Hepatocyte (in vitro differentiated cells): ENCODE results near the gene CHSY1. TPM values are rescaled to one million over a fixed set of nuclear protein-coding genes. Genes with fewer than 3 reads are reported as not detected.

Experiments
- DNase-seq: peaks from one replicate; pipeline ENCODE4 v3.0.0-alpha.2; 2016; ENCODE audit warnings: low spot score
- H2AFZ ChIP-seq: fragments of 200-600 bp; sonication (generic); 2 replicates; pipeline ENCODE4 v1.6.0; 2016; ENCODE audit warnings: antibody characterized with exemption, mild to moderate bottlenecking
- H3K27ac ChIP-seq: fragments of 200-600 bp; sonication (generic); 2 replicates; pipeline ENCODE4 v1.5.1; 2016; ENCODE audit warnings: mild to moderate bottlenecking
- H3K27me3 ChIP-seq: fragments of 200-600 bp; sonication (generic); 2 replicates; pipeline ENCODE4 v1.6.1; 2016
- H3K36me3 ChIP-seq: fragments of 200-600 bp; sonication (generic); replicated peaks from 2 replicates; pipeline ENCODE4 v1.5.1; 2016; ENCODE audit warnings: low read depth; ENCODE audit not compliant: insufficient read depth
- H3K4me1 ChIP-seq: fragments of 200-600 bp; sonication (generic); 2 replicates; pipeline ENCODE4 v1.5.1; 2016; ENCODE audit warnings: mild to moderate bottlenecking, moderate library complexity; ENCODE audit not compliant: insufficient read depth
- H3K4me2 ChIP-seq: fragments of 200-600 bp; sonication (generic); 2 replicates; pipeline ENCODE4 v1.6.0; 2016
- H3K4me3 ChIP-seq: fragments of 200-600 bp; sonication (generic); 2 replicates; pipeline ENCODE4 v1.5.1; 2016; ENCODE audit warnings: mild to moderate bottlenecking
- H3K79me2 ChIP-seq: fragments of 200-600 bp; sonication (generic); 2 replicates; pipeline ENCODE4 v1.6.0; 2017; ENCODE audit warnings: mild to moderate bottlenecking
- H3K9me2 ChIP-seq: fragments of 200-600 bp; sonication (generic); replicated peaks from 2 replicates; pipeline ENCODE4 v1.6.0; 2017; ENCODE audit warnings: mild to moderate bottlenecking; ENCODE audit not compliant: insufficient read depth
- H3K9me3 ChIP-seq: fragments of 200-600 bp; sonication (generic); 2 replicates; pipeline ENCODE4 v1.5.1; 2016; ENCODE audit warnings: low read depth, mild to moderate bottlenecking
- H4K20me1 ChIP-seq: fragments of 200-600 bp; sonication (generic); 2 replicates; pipeline ENCODE4 v1.6.0; 2016; ENCODE audit warnings: mild to moderate bottlenecking; ENCODE audit not compliant: insufficient read depth, poor library complexity, severe bottlenecking
- EZH2 ChIP-seq: fragments of 200-600 bp; sonication (generic); IDR thresholded peaks from 2 replicates; pipeline ENCODE4 v1.6.1; 2016; ENCODE audit warnings: antibody characterized with exemption, mild to moderate bottlenecking, borderline replicate concordance
- EZH2phosphoT487 ChIP-seq: fragments of 200-600 bp; sonication (generic); IDR thresholded peaks from one replicate; pipeline ENCODE4 v1.6.1; 2018; ENCODE audit warnings: antibody characterized with exemption, mild to moderate bottlenecking, low read depth, moderate library complexity; ENCODE audit not compliant: unreplicated experiment, severe bottlenecking
- WGBS: methylation state at CpG from one replicate; pipeline ENCODE4 v1.1.6; 2016; ENCODE audit warnings: low lambda C conversion rate; ENCODE audit errors: missing lambda C conversion rate; 5-methylcytosine and 5-hydroxymethylcytosine counted together
- polyA plus RNA-seq: library from polyadenylated mRNA; unstranded; fragments of >200 nt; fragmentation: Nextera tagmentation; extraction: Ambion mirVana; gene quantifications from 2 replicates; pipeline ENCODE4 v1.2.1, GENCODE V29; 2016
- total RNA-seq: library from RNA; depleted of rRNA; stranded (reverse); fragments of >200 nt; gene quantifications from 2 replicates; pipeline ENCODE4 v1.2.3, GENCODE V29; 2014
- TF ChIP-seq, protein P1 (sequence below): fragments of 200-600 bp; sonication (generic); IDR thresholded peaks from 2 replicates; pipeline ENCODE4 v1.5.1; 2016; ENCODE audit warnings: antibody characterized with exemption, mild to moderate bottlenecking; ENCODE audit not compliant: poor library complexity

The CHSY1 gene
- total and polyA plus RNA-seq, 2 experiments from 2014 or later = 22.5 to 27.8 TPM

DNA sequence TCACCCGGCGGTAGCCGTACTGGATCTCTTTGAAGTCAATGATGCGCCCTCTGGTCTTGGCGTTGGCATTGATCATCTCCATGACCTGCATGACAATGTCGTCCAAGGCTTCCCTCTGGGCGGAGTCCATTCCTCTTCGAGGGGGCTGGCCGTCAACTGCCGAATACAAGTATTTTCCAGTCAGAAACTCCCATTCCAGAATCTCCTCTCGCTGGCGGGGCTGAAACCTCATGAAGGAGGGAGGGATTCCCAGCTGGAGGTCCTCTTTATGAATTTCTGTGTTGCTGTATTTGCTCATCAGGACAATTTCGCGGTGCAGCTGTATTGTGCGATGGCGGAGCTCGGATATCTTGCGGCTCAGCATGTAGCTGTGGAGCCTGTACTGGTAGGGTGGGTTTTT lies 73.4 kb downstream of the CHSY1 start:
- Histone ChIP-seq H3K9me3 (no peaks in the 10 kb centered on the region), H3K79me2 (peaks cover 66% of the 10 kb centered on the region)

GRCh38 chr15:101177866-101178265 lies 74.0 kb downstream of the CHSY1 start:
- Histone ChIP-seq H4K20me1 (no peaks in the 10 kb centered on the region), H3K4me2 (no peak overlapping the region), H2AFZ (no peak overlapping the region), H3K27ac (peak overlapping the region; percentile 43), H3K4me3 (no peak overlapping the region), H3K9me3 (no peaks in the 10 kb centered on the region), H3K27me3 (no peaks in the 10 kb centered on the region), H3K9me2 (no peaks in the 10 kb centered on the region), H3K36me3 (peaks cover 4% of the 10 kb centered on the region), H3K79me2 (peaks cover 60% of the 10 kb centered on the region), H3K4me1 (peaks cover 14% of the 10 kb centered on the region)
- no peak for DNase-seq
- TF ChIP-seq EZH2 (no peak), EZH2phosphoT487 (no peak)
- TF ChIP-seq, protein P1, sequence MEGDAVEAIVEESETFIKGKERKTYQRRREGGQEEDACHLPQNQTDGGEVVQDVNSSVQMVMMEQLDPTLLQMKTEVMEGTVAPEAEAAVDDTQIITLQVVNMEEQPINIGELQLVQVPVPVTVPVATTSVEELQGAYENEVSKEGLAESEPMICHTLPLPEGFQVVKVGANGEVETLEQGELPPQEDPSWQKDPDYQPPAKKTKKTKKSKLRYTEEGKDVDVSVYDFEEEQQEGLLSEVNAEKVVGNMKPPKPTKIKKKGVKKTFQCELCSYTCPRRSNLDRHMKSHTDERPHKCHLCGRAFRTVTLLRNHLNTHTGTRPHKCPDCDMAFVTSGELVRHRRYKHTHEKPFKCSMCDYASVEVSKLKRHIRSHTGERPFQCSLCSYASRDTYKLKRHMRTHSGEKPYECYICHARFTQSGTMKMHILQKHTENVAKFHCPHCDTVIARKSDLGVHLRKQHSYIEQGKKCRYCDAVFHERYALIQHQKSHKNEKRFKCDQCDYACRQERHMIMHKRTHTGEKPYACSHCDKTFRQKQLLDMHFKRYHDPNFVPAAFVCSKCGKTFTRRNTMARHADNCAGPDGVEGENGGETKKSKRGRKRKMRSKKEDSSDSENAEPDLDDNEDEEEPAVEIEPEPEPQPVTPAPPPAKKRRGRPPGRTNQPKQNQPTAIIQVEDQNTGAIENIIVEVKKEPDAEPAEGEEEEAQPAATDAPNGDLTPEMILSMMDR = no peak
- WGBS = 80% methylated on average over 14 of the region's 14 CpGs

More for the DNA sequence above, 73.4 kb downstream of the CHSY1 start:
- Histone ChIP-seq H3K4me1 (peaks cover 14% of the 10 kb centered on the region), H3K9me2 (no peaks in the 10 kb centered on the region), H3K4me3 (no peak overlapping the region), H3K27ac (peak overlapping the region; percentile 43), H3K36me3 (peaks cover 4% of the 10 kb centered on the region), H2AFZ (no peak overlapping the region), H3K27me3 (no peaks in the 10 kb centered on the region), H3K4me2 (no peak overlapping the region), H4K20me1 (no peaks in the 10 kb centered on the region)
- no peak for TF ChIP-seq EZH2
- WGBS = 95% methylated on average over 18 of the region's 18 CpGs
- DNase-seq = no peak

DNA sequence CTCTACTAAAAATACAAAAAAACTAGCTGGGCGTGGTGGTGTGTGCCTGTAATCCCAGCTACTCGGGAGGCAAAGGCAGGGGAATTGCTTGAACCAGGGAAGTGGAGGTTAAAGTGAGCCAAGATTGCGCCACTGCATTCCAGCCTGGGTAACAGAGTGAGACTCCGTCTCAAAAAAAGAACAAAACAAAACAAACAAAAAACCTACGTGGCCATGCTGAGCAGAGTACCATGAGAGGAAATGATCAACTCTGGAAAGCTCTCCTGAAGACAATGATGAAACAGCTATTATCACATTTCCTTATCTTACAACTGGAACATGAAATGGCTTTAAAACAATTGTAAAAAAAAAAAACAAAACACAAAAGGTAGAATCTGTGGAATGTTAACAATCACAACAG lies 75.2 kb downstream of the CHSY1 start:
- Histone ChIP-seq H3K4me1 (peaks cover 14% of the 10 kb centered on the region), H3K9me2 (no peaks in the 10 kb centered on the region), H3K4me3 (no peak overlapping the region), H3K9me3 (no peaks in the 10 kb centered on the region), H3K79me2 (peaks cover 50% of the 10 kb centered on the region), H2AFZ (no peak overlapping the region), H4K20me1 (no peaks in the 10 kb centered on the region), H3K4me2 (peak overlapping the region; percentile 10), H3K27me3 (no peaks in the 10 kb centered on the region), H3K27ac (peak overlapping the region; percentile 45), H3K36me3 (peaks cover 4% of the 10 kb centered on the region)
- no peak for DNase-seq
- TF ChIP-seq EZH2phosphoT487 = no peak
- WGBS = 67% methylated on average over 5 of the region's 5 CpGs

- no peaks in the 10 kb centered on the region for H4K20me1 ChIP-seq
Measured at GRCh38 chr15:101175401-101175800, 76.4 kb downstream of the CHSY1 start.

More at GRCh38 chr15:101175401-101175800, 76.4 kb downstream of the CHSY1 start:
- Histone ChIP-seq H3K27me3 (no peaks in the 10 kb centered on the region), H3K4me2 (no peak overlapping the region), H3K9me3 (no peaks in the 10 kb centered on the region), H3K27ac (no peak overlapping the region), H3K79me2 (peaks cover 38% of the 10 kb centered on the region), H3K9me2 (no peaks in the 10 kb centered on the region), H3K4me1 (peaks cover 7% of the 10 kb centered on the region), H3K36me3 (peaks cover 4% of the 10 kb centered on the region), H2AFZ (no peak overlapping the region), H3K4me3 (no peak overlapping the region)
- WGBS = 88% methylated on average over 12 of the region's 12 CpGs
- no peak for DNase-seq
- TF ChIP-seq, protein P1 = no peak
- no peak for TF ChIP-seq EZH2phosphoT487
- no peak for TF ChIP-seq EZH2
